Measurements from ENCODE around the gene NRXN3. TPM values are rescaled to one million over a fixed set of nuclear protein-coding genes. Genes with fewer than 3 reads are reported as not detected.

The NRXN3 gene
- total RNA-seq, 4 donors from 2014 or later = 4.1 to 11.9 (median 5.8) TPM

- Histone ChIP-seq H3K4me3 (no peak overlapping the region), H3K27ac (no peak overlapping the region), H3K36me3 (no peaks in the 10 kb centered on the region), H3K27me3 (no peaks in the 10 kb centered on the region), H3K9me3 (no peaks in the 10 kb centered on the region), H3K4me1 (no peaks in the 10 kb centered on the region)
- no peak for DNase-seq
- no peak for TF ChIP-seq EP300 (IDR thresholded peaks at IDR 0.05; ENCODE audit: low read depth)
- TF ChIP-seq, protein P1, sequence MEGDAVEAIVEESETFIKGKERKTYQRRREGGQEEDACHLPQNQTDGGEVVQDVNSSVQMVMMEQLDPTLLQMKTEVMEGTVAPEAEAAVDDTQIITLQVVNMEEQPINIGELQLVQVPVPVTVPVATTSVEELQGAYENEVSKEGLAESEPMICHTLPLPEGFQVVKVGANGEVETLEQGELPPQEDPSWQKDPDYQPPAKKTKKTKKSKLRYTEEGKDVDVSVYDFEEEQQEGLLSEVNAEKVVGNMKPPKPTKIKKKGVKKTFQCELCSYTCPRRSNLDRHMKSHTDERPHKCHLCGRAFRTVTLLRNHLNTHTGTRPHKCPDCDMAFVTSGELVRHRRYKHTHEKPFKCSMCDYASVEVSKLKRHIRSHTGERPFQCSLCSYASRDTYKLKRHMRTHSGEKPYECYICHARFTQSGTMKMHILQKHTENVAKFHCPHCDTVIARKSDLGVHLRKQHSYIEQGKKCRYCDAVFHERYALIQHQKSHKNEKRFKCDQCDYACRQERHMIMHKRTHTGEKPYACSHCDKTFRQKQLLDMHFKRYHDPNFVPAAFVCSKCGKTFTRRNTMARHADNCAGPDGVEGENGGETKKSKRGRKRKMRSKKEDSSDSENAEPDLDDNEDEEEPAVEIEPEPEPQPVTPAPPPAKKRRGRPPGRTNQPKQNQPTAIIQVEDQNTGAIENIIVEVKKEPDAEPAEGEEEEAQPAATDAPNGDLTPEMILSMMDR (IDR thresholded peaks at IDR 0.05) = no peak
- no peak for TF ChIP-seq POLR2A (IDR thresholded peaks at IDR 0.05)
- TF ChIP-seq POLR2AphosphoS5 (IDR thresholded peaks at IDR 0.05) = no peak
- intact Hi-C loops (cut with DNase I; ENCODE audit: low total_unique reads) = no loop called here
- in situ Hi-C loops (cut with MboI; ENCODE audit: low pct_ligation_motif_present in 1 of 4, low pct_unique_long_range_greater_than_20kb in 1 of 4, low sequenced_read_pairs in 3 of 4) = no loop called here
- 60 to 85% methylated on average over 1 to 4 of the region's 4 CpGs for WGBS, 2 donors (ENCODE audit: low coverage in 1 of 2)
These were observed 174.1 kb downstream of the NRXN3 start for GRCh38 chr14:78344290-78344689.

DNA sequence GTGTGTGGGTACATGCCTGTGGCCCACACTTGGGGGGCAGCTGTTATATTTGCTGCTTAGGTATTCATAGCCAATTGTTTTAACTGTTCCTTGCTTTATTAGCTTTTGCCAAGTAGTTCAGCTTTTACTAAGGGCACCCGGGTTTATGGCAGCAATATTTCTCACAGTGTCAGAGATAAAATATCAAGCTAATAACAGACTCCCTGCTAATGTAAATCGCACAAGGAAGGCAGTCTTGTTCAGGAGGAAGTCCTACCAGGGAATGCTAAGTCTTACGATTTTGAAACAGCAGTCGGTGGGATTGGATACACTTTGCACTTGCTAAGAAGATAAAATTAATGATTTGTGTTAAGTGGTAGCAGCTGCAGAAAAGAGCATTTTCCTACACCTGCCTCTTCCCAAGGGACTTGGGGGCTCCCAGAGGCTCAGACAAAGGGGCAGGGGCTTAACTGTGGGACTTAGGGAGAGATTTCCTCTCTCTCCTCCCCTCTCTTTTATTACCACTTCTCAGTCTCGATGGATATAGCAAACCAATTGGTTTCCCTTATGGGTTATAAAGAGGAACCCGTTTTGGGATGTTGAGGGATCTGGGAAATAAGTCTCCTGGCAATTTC is 175.1 kb downstream of the NRXN3 start:
- 53 to 58% methylated on average over 3 to 6 of the region's 6 CpGs for WGBS, 2 donors (ENCODE audit: low coverage in 1 of 2)
- DNase-seq = no peak
- Histone ChIP-seq H3K27me3 (no peaks in the 10 kb centered on the region), H3K36me3 (no peaks in the 10 kb centered on the region), H3K4me3 (no peak overlapping the region), H3K27ac (no peak overlapping the region), H3K4me1 (no peaks in the 10 kb centered on the region), H3K9me3 (no peaks in the 10 kb centered on the region)
- intact Hi-C loops (cut with DNase I; ENCODE audit: low total_unique reads) (no loop called here), in situ Hi-C loops (cut with MboI; ENCODE audit: low pct_ligation_motif_present in 1 of 4, low pct_unique_long_range_greater_than_20kb in 1 of 4, low sequenced_read_pairs in 3 of 4) (no loop called here)
- TF ChIP-seq EP300 (IDR thresholded peaks at IDR 0.05; ENCODE audit: low read depth) (no peak), POLR2AphosphoS5 (IDR thresholded peaks at IDR 0.05) (no peak), POLR2A (IDR thresholded peaks at IDR 0.05) (no peak)

DNA sequence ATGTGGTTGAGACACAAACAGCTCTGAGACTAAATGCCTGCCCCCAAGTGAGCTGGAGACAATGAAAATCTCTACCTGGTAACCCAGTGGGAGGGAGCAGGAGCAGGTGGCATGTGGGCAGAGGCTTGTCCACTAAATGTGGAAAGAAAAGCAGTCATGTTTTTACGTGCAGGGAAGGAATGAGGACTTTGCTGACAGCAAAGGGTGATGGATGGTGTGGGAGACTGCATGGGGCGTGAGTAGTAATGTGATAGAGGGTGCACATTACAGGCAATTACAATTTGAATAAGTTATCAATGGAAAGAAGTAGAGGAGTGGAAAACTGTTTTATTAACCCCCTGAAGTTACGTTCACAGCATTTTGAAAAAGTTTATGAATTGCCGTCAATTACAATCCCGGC is 176.6 kb downstream of the NRXN3 start:
- WGBS, 2 donors (ENCODE audit: low coverage in 1 of 2) = 35 to 41% methylated on average over 5 of the region's 5 CpGs
- Histone ChIP-seq H3K4me1 (no peaks in the 10 kb centered on the region), H3K9me3 (no peaks in the 10 kb centered on the region), H3K36me3 (no peaks in the 10 kb centered on the region), H3K27ac (no peak overlapping the region), H3K27me3 (no peaks in the 10 kb centered on the region), H3K4me3 (no peak overlapping the region)
- in situ Hi-C loops (cut with MboI; ENCODE audit: low pct_ligation_motif_present in 1 of 4, low pct_unique_long_range_greater_than_20kb in 1 of 4, low sequenced_read_pairs in 3 of 4) = no loop called here
- intact Hi-C loops (cut with DNase I; ENCODE audit: low total_unique reads) = no loop called here
- no peak for DNase-seq
- TF ChIP-seq, protein P1 (IDR thresholded peaks at IDR 0.05) = no peak
- TF ChIP-seq POLR2A (IDR thresholded peaks at IDR 0.05) = no peak
- no peak for TF ChIP-seq POLR2AphosphoS5 (IDR thresholded peaks at IDR 0.05)
- no peak for TF ChIP-seq EP300 (IDR thresholded peaks at IDR 0.05; ENCODE audit: low read depth)

GRCh38 chr14:78355109-78355508 is 184.9 kb downstream of the NRXN3 start:
- no peak for DNase-seq
- WGBS, 2 donors (ENCODE audit: low coverage in 1 of 2) = 72 to 74% methylated on average over 3 of the region's 3 CpGs

More at GRCh38 chr14:78355109-78355508, 184.9 kb downstream of the NRXN3 start:
- peaks cover 5% of the 10 kb centered on the region for H3K27me3 ChIP-seq
- no peaks in the 10 kb centered on the region for H3K4me1 ChIP-seq
- in situ Hi-C loops (cut with MboI; ENCODE audit: low pct_ligation_motif_present in 1 of 4, low pct_unique_long_range_greater_than_20kb in 1 of 4, low sequenced_read_pairs in 3 of 4) (no loop called here), intact Hi-C loops (cut with DNase I; ENCODE audit: low total_unique reads) (no loop called here)
- no peaks in the 10 kb centered on the region for H3K36me3 ChIP-seq
- H3K9me3 ChIP-seq = no peaks in the 10 kb centered on the region
- no peak overlapping the region for H3K4me3 ChIP-seq
- no peak overlapping the region for H3K27ac ChIP-seq
- TF ChIP-seq POLR2AphosphoS5 (IDR thresholded peaks at IDR 0.05) (no peak), EP300 (IDR thresholded peaks at IDR 0.05; ENCODE audit: low read depth) (no peak), POLR2A (IDR thresholded peaks at IDR 0.05) (no peak)
- TF ChIP-seq, protein P1 (IDR thresholded peaks at IDR 0.05) = no peak
